H1 (cell line): ENCODE results near the gene TEKT1. TPM values are rescaled to one million over a fixed set of nuclear protein-coding genes. Genes with fewer than 3 reads are reported as not detected.

Source experiments
- CTCF ChIA-PET: fragments of 300-600 bp; sonication (Branson Sonifier 250); formaldehyde crosslinking; loops from one replicate; lab custom pipeline; 2021; ENCODE audit not compliant: partially characterized antibody; lab: Charles Lee
- POLR2A ChIA-PET: fragments of 300-600 bp; sonication (Branson Sonifier 250); formaldehyde crosslinking; loops from one replicate; lab custom pipeline; 2021; ENCODE audit warnings: inconsistent platforms; ENCODE audit not compliant: partially characterized antibody; lab: Charles Lee
- DNase-seq, 2 experiments: peaks; one replicate each; pipeline versions ENCODE4 v3.0.0 to v3.0.0-alpha.2; 2010 to 2022; ENCODE audit warnings: low spot score in 2 of 2, low read depth in 1 of 2, mixed read lengths in 1 of 2
- FAIRE-seq: peaks from 2 replicates; lab custom pipeline; 2011; peaks lifted over from hg19 to GRCh38; lab: Jason Lieb, UNC
- H2AFZ ChIP-seq: 2 replicates; pipeline ENCODE4 v1.8.1; 2012; ENCODE audit warnings: low read length, inconsistent platforms
- H2AK5ac ChIP-seq: 2 replicates; pipeline ENCODE4 v1.6.1; 2013; ENCODE audit warnings: low read depth, low read length
- H2BK120ac ChIP-seq: replicated peaks from 2 replicates; pipeline ENCODE3; 2013; ENCODE audit warnings: low read depth, low read length, inconsistent platforms
- H2BK12ac ChIP-seq: 2 replicates; pipeline ENCODE4 v1.6.1; 2013; ENCODE audit warnings: low read depth, low read length
- H2BK15ac ChIP-seq: 2 replicates; pipeline ENCODE4 v1.6.1; 2013; ENCODE audit warnings: low read length
- H2BK20ac ChIP-seq: 2 replicates; pipeline ENCODE4 v1.6.1; 2013; ENCODE audit warnings: low read length
- H2BK5ac ChIP-seq: 2 replicates; pipeline ENCODE4 v1.6.1; 2013; ENCODE audit warnings: low read depth, low read length
- H3K14ac ChIP-seq: 2 replicates; pipeline ENCODE4 v1.6.1; 2013; ENCODE audit warnings: inconsistent platforms; ENCODE audit not compliant: insufficient read length
- H3K18ac ChIP-seq: 2 replicates; pipeline ENCODE4 v1.6.1; 2013; ENCODE audit warnings: low read length; ENCODE audit errors: extremely low read depth
- H3K23ac ChIP-seq: 2 replicates; pipeline ENCODE4 v1.6.1; 2013; ENCODE audit warnings: inconsistent platforms; ENCODE audit not compliant: insufficient read length
- H3K23me2 ChIP-seq: 2 replicates; pipeline ENCODE4 v1.6.1; 2013; ENCODE audit warnings: low read depth, low read length
- H3K27ac ChIP-seq: 2 replicates; pipeline ENCODE4 v1.6.1; 2011; ENCODE audit warnings: low read depth, low read length, inconsistent platforms
- H3K27me3 ChIP-seq, 4 experiments: replicated peaks in 1 of 4; 1 replicate in 1 of 4; 2 replicates in 3 of 4; pipeline versions ENCODE4 v1.6.1 to v1.8.1; 2011 to 2013; ENCODE audit warnings: low read length in 3 of 4, mild to moderate bottlenecking in 3 of 4, inconsistent platforms in 2 of 4, mixed read lengths in 2 of 4, moderate library complexity in 1 of 4; ENCODE audit not compliant: control insufficient read depth in 3 of 4, insufficient read depth in 3 of 4; ENCODE audit errors: extremely low read depth in 1 of 4
- H3K36me3 ChIP-seq, 4 experiments: 2 replicates each; pipeline versions ENCODE4 v1.6.1 to v1.8.1; 2011 to 2013; ENCODE audit warnings: mild to moderate bottlenecking in 4 of 4, low read length in 3 of 4, moderate library complexity in 2 of 4, control low read depth in 1 of 4, inconsistent platforms in 1 of 4; ENCODE audit not compliant: insufficient read depth in 4 of 4, control insufficient read depth in 2 of 4
- H3K4ac ChIP-seq: replicated peaks from 2 replicates; pipeline ENCODE3; 2013; ENCODE audit warnings: low read length, low read depth, mixed read lengths, inconsistent platforms; ENCODE audit not compliant: insufficient read length
- H3K4me1 ChIP-seq, 4 experiments: replicated peaks in 1 of 4; 1 replicate in 1 of 4; 2 replicates in 3 of 4; pipeline versions ENCODE4 v1.6.1 to v1.8.1; 2011 to 2013; ENCODE audit warnings: low read length in 3 of 4, inconsistent platforms in 2 of 4, mixed read lengths in 1 of 4; ENCODE audit not compliant: insufficient read depth in 4 of 4, control insufficient read depth in 3 of 4
- H3K4me2 ChIP-seq, 2 experiments: 2 replicates each; pipeline versions ENCODE4 v1.6.1 to v1.8.1; 2011 to 2013; ENCODE audit warnings: low read depth in 2 of 2, low read length in 2 of 2, control low read depth in 1 of 2, inconsistent platforms in 1 of 2, mild to moderate bottlenecking in 1 of 2; ENCODE audit not compliant: insufficient read depth in 1 of 2
- H3K4me3 ChIP-seq, 4 experiments: fragments of 200-600, 300-600 bp in 1 of 4; sonication (generic), shearing (Covaris generic), sonication (Bioruptor Twin) in 1 of 4; 2 replicates each; pipeline versions ENCODE4 v1.5.1 to v1.8.1; 2011 to 2016; ENCODE audit warnings: low read length in 4 of 4, low read depth in 3 of 4, control low read depth in 2 of 4, inconsistent platforms in 2 of 4, mild to moderate bottlenecking in 2 of 4, mixed read lengths in 1 of 4, moderate library complexity in 1 of 4; ENCODE audit not compliant: insufficient read depth in 2 of 4; ENCODE audit errors: extremely low read depth in 1 of 4
- H3K56ac ChIP-seq: replicated peaks from 2 replicates; pipeline ENCODE3; 2013; ENCODE audit warnings: low read depth, mild to moderate bottlenecking, mixed read lengths, low read length, inconsistent platforms; ENCODE audit not compliant: insufficient read length
- H3K79me1 ChIP-seq: 2 replicates; pipeline ENCODE4 v1.6.1; 2013; ENCODE audit warnings: low read depth, low read length, control low read depth
- H3K79me2 ChIP-seq, 2 experiments: 2 replicates each; pipeline versions ENCODE4 v1.6.1 to v1.8.1; 2012 to 2013; ENCODE audit warnings: low read length in 2 of 2, mild to moderate bottlenecking in 2 of 2, inconsistent platforms in 1 of 2; ENCODE audit not compliant: insufficient read depth in 2 of 2, control insufficient read depth in 1 of 2
- H3K9ac ChIP-seq, 4 experiments: replicated peaks in 1 of 4; 1 replicate in 1 of 4; 2 replicates in 3 of 4; pipeline versions ENCODE4 v1.6.1 to v1.8.1; 2011 to 2013; ENCODE audit warnings: low read depth in 3 of 4, low read length in 3 of 4, control low read depth in 2 of 4, mild to moderate bottlenecking in 2 of 4, moderate library complexity in 2 of 4, inconsistent platforms in 1 of 4; ENCODE audit errors: extremely low read depth in 1 of 4
- H3K9me3 ChIP-seq, 2 experiments: 2 replicates each; pipeline versions ENCODE4 v1.6.1 to v1.8.1; 2012 to 2013; ENCODE audit warnings: mild to moderate bottlenecking in 2 of 2, moderate library complexity in 2 of 2, control low read depth in 1 of 2, inconsistent platforms in 1 of 2, low read depth in 1 of 2, low read length in 1 of 2, mixed read lengths in 1 of 2; ENCODE audit not compliant: insufficient read depth in 2 of 2
- H4K20me1 ChIP-seq, 2 experiments: replicated peaks in 1 of 2; 2 replicates each; pipeline versions ENCODE3 to v1.8.1; 2011 to 2013; ENCODE audit warnings: inconsistent platforms in 2 of 2, low read length in 2 of 2, mild to moderate bottlenecking in 1 of 2; ENCODE audit not compliant: insufficient read depth in 2 of 2, control insufficient read depth in 1 of 2
- H4K5ac ChIP-seq: 2 replicates; pipeline ENCODE4 v1.6.1; 2013; ENCODE audit warnings: low read length, low read depth, mixed read lengths, inconsistent platforms; ENCODE audit not compliant: insufficient read length
- H4K8ac ChIP-seq: 2 replicates; pipeline ENCODE4 v1.8.0; 2013; ENCODE audit warnings: mild to moderate bottlenecking, moderate library complexity, low read length, inconsistent platforms; ENCODE audit not compliant: insufficient read depth; ENCODE audit errors: extremely low read depth
- H4K91ac ChIP-seq: replicated peaks from 2 replicates; pipeline ENCODE3; 2013; ENCODE audit warnings: low read length, mixed read lengths, inconsistent platforms; ENCODE audit not compliant: insufficient read length
- ATF2 ChIP-seq: IDR thresholded peaks from 2 replicates; pipeline ENCODE4 v1.6.1; 2012; ENCODE audit warnings: low read length, inconsistent platforms
- GABPA ChIP-seq: IDR thresholded peaks from 2 replicates; pipeline ENCODE4 v1.6.1; 2011; ENCODE audit warnings: mild to moderate bottlenecking, low read length, moderate library complexity, borderline replicate concordance; ENCODE audit not compliant: insufficient read depth
- HDAC2 ChIP-seq, 2 experiments: fragments of 300-600 bp in 1 of 2; sonication (generic) in 1 of 2; IDR thresholded peaks; 2 replicates each; pipeline ENCODE4 v1.6.1; 2011 to 2012; ENCODE audit warnings: low read depth in 2 of 2, low read length in 2 of 2, mild to moderate bottlenecking in 2 of 2, moderate library complexity in 2 of 2, borderline replicate concordance in 1 of 2, inconsistent platforms in 1 of 2
- WGBS, 2 experiments: shearing (Covaris generic) in 1 of 2; methylation state at CpG; one replicate each; pipeline versions ENCODE4 v1.1.6 to v1.1.7; 2013 to 2015; ENCODE audit warnings: low lambda C conversion rate in 2 of 2, mixed read lengths in 2 of 2, inconsistent platforms in 1 of 2, low coverage in 1 of 2, missing lambda C conversion rate in 1 of 2; ENCODE audit not compliant: insufficient replicate concordance in 2 of 2, insufficient coverage in 1 of 2, insufficient read length in 1 of 2; ENCODE audit errors: extremely low coverage in 1 of 2, missing lambda C conversion rate in 1 of 2; 5-methylcytosine and 5-hydroxymethylcytosine counted together
- polyA plus RNA-seq, 7 experiments: library from polyadenylated mRNA; depleted of rRNA in 3 of 7; stranded (reverse) in 5 of 7; unstranded in 2 of 7; fragments of >200 nt in 5 of 7; fragments of 200-250 nt in 2 of 7; gene quantifications; 1 replicate in 5 of 7; 2 replicates in 1 of 7; 4 replicates in 1 of 7; pipeline versions ENCODE4 v1.2.1 to v1.2.3, GENCODE V29; 2011 to 2013; ENCODE audit warnings: missing spikeins in 2 of 7, mixed read lengths in 2 of 7
- total RNA-seq: library from RNA; stranded (reverse); fragmentation: NEBNext Ultra II Directional; extraction: Animal tissue kit (Norgen Biotek cat#: 25700); gene quantifications from 2 replicates; pipeline ENCODE4 v1.2.1, GENCODE V29; 2021

The TEKT1 gene
- total and polyA plus RNA-seq, 2 of the 8 experiments (the other 6 are each of a cell fraction or from before 2014, with no cell fraction given), result not detected

- H2BK20ac ChIP-seq, result no peak overlapping the region
- H4K5ac ChIP-seq, result no peak overlapping the region
- peaks cover 0 to under 1% of the 10 kb centered on the region in 2 experiments for H4K20me1 ChIP-seq
- no peak overlapping the region for H3K56ac ChIP-seq
- peaks cover 0 to 65% of the 10 kb centered on the region in 2 experiments; a peak in 2 of 4 replicates for H3K79me2 ChIP-seq
- H4K91ac ChIP-seq, result no peak overlapping the region
- no peak overlapping the region for H2BK12ac ChIP-seq
- no peaks in the 10 kb centered on the region for H3K79me1 ChIP-seq
- H2AFZ ChIP-seq, result no peak overlapping the region
- DNase-seq, result no peak
- H2BK5ac ChIP-seq, result no peak overlapping the region
- H3K18ac ChIP-seq, result no peak overlapping the region
- H2BK120ac ChIP-seq, result no peak overlapping the region
- POLR2A ChIA-PET, result no interaction called here
- no peak overlapping the region for H3K27ac ChIP-seq
- no peak overlapping the region for H3K23ac ChIP-seq
- H3K4ac ChIP-seq, result no peak overlapping the region
- H3K9me3 ChIP-seq, result no peaks in the 10 kb centered on the region
- no peaks in the 10 kb centered on the region; a peak in 1 of 8 replicates for H3K36me3 ChIP-seq
- H3K4me2 ChIP-seq, result no peak overlapping the region
- H4K8ac ChIP-seq, result no peak overlapping the region
- H3K14ac ChIP-seq, result no peak overlapping the region
- H3K4me3 ChIP-seq, result no peak overlapping the region
- H3K23me2 ChIP-seq, result no peaks in the 10 kb centered on the region; the same call in 1 of the 2 replicates
- 80% methylated on average over 6 of the region's 6 CpGs; no CpG with 5 or more reads in 1 of the 2 experiments for WGBS, 2 experiments
- TF ChIP-seq ATF2 (no peak), HDAC2 (IDR thresholded peaks at IDR 0.05; ENCODE audit: borderline replicate concordance in 1 of 2, low read depth in 2 of 2, low read length in 2 of 2) (no peak), GABPA (no peak)
- TF ChIP-seq, all 59 proteins: peak for 0
- no peaks in the 10 kb centered on the region for H3K4me1 ChIP-seq
- no peak for FAIRE-seq
- CTCF ChIA-PET, result no interaction called here
- peaks cover 0 to 1% (median 0%) of the 10 kb centered on the region in 4 experiments; a peak in 1 of 7 replicates for H3K27me3 ChIP-seq
- no peak overlapping the region for H2AK5ac ChIP-seq
- no peak overlapping the region for H3K9ac ChIP-seq
- H2BK15ac ChIP-seq, result no peak overlapping the region
Observed at GRCh38 chr17:6857336-6857735, 25.8 kb upstream of the TEKT1 start.
